Astrocyte (in vitro differentiated cells and primary cell): ENCODE measurements around the gene USF3. TPM values are rescaled to one million over a fixed set of nuclear protein-coding genes. Genes with fewer than 3 reads are reported as not detected.
A peak's percentile ranks its signal among the peaks of the same experiment; 100 is the strongest.

ENCODE experiments used
- DNase-seq: peaks from one replicate; pipeline ENCODE4 v3.0.0-alpha.2; 2010; ENCODE audit warnings: low read depth
- FAIRE-seq: peaks from 2 replicates; lab custom pipeline; 2011; peaks lifted over from hg19 to GRCh38; lab: Jason Lieb, UNC
- H2AFZ ChIP-seq: 2 replicates; pipeline ENCODE4 v1.6.0; 2012; ENCODE audit warnings: low read depth, low read length, inconsistent platforms
- H3K27ac ChIP-seq: 2 replicates; pipeline ENCODE4 v1.5.1; 2011; ENCODE audit warnings: low read depth, low read length, inconsistent platforms
- H3K27me3 ChIP-seq: 2 replicates; pipeline ENCODE4 v1.6.0; 2011; ENCODE audit warnings: low read length, inconsistent platforms; ENCODE audit not compliant: insufficient read depth
- H3K36me3 ChIP-seq: 2 replicates; pipeline ENCODE4 v1.5.1; 2011; ENCODE audit warnings: low read length, inconsistent platforms; ENCODE audit not compliant: insufficient read depth
- H3K4me1 ChIP-seq: 2 replicates; pipeline ENCODE4 v1.5.1; 2011; ENCODE audit warnings: low read length, inconsistent platforms; ENCODE audit not compliant: insufficient read depth
- H3K4me2 ChIP-seq: 2 replicates; pipeline ENCODE4 v1.6.0; 2012; ENCODE audit warnings: low read length, inconsistent platforms
- H3K4me3 ChIP-seq: 2 replicates; pipeline ENCODE4 v1.5.1; 2011; ENCODE audit warnings: low read depth, mild to moderate bottlenecking, low read length, inconsistent platforms; ENCODE audit not compliant: insufficient read depth
- H3K79me2 ChIP-seq: 2 replicates; pipeline ENCODE4 v1.6.0; 2012; ENCODE audit warnings: mild to moderate bottlenecking, low read length, inconsistent platforms; ENCODE audit not compliant: insufficient read depth
- H3K9ac ChIP-seq: 2 replicates; pipeline ENCODE4 v1.6.0; 2012; ENCODE audit warnings: mild to moderate bottlenecking, low read length, inconsistent platforms
- H3K9me3 ChIP-seq: 2 replicates; pipeline ENCODE4 v1.5.1; 2012; ENCODE audit warnings: low read depth, mild to moderate bottlenecking, low read length, inconsistent platforms; ENCODE audit not compliant: insufficient read depth
- H4K20me1 ChIP-seq: 2 replicates; pipeline ENCODE4 v1.6.0; 2012; ENCODE audit warnings: low read length, inconsistent platforms; ENCODE audit not compliant: insufficient read depth
- H3K27ac Mint-ChIP-seq: one replicate; pipeline ENCODE4 v1.8.0; 2021; ENCODE audit warnings: mild to moderate bottlenecking, mixed read lengths; ENCODE audit not compliant: unreplicated experiment
- H3K27me3 Mint-ChIP-seq: one replicate; pipeline ENCODE4 v1.8.0; 2021; ENCODE audit warnings: low read depth, mixed read lengths; ENCODE audit not compliant: unreplicated experiment
- H3K36me3 Mint-ChIP-seq: one replicate; pipeline ENCODE4 v1.8.0; 2021; ENCODE audit warnings: low read depth, mixed read lengths; ENCODE audit not compliant: unreplicated experiment
- H3K4me1 Mint-ChIP-seq: one replicate; pipeline ENCODE4 v1.8.0; 2021; ENCODE audit warnings: low read depth, mixed read lengths; ENCODE audit not compliant: unreplicated experiment
- H3K4me3 Mint-ChIP-seq: one replicate; pipeline ENCODE4 v1.8.0; 2021; ENCODE audit warnings: mild to moderate bottlenecking, moderate library complexity, mixed read lengths; ENCODE audit not compliant: unreplicated experiment
- H3K9me3 Mint-ChIP-seq: one replicate; pipeline ENCODE4 v1.8.0; 2021; ENCODE audit warnings: mild to moderate bottlenecking, mixed read lengths; ENCODE audit not compliant: unreplicated experiment
- EZH2 ChIP-seq: IDR thresholded peaks from 2 replicates; pipeline ENCODE4 v1.6.1; 2012; ENCODE audit warnings: mild to moderate bottlenecking, low read length, inconsistent platforms; ENCODE audit not compliant: insufficient read depth
- total RNA-seq: library from RNA; stranded (reverse); gene quantifications from 2 replicates; pipeline ENCODE4 v1.2.1, GENCODE V29; 2021
- TF ChIP-seq, protein P1 (sequence below): IDR thresholded peaks from 2 replicates; pipeline ENCODE4 v1.5.1; 2011; ENCODE audit warnings: low read depth, mild to moderate bottlenecking, inconsistent platforms, low read length, moderate library complexity; ENCODE audit not compliant: insufficient read depth

USF3 gene
- total RNA-seq, 1 donor from 2014 or later: 11.8 TPM

DNA sequence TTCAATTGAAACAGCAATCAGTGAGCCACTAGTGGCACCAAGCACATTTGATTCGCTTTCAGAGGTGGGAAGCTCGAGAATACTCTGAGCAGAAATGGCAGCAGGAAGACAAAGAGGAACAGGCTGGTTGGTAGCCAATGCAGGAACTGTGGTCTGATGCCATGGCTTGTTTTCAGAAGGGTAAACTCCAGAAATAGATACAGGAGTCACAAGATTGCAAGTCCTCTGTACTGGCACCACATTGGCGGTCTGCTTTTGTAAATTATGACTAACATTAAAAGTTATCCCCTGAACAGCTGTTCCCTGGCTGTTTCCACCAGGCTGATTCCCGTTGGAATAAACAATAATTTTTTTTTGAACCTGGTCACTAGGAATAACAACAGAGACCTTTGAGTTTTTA is 35.5 kb downstream of the USF3 start:
- Histone ChIP-seq H4K20me1 (no peaks in the 10 kb centered on the region), H3K4me3 (no peak overlapping the region), H2AFZ (no peak overlapping the region), H3K9me3 (no peaks in the 10 kb centered on the region), H3K4me2 (no peak overlapping the region), H3K4me1 (no peaks in the 10 kb centered on the region), H3K27ac (no peak overlapping the region), H3K36me3 (peaks cover 16% of the 10 kb centered on the region), H3K79me2 (no peaks in the 10 kb centered on the region), H3K27me3 (no peaks in the 10 kb centered on the region), H3K9ac (no peak overlapping the region)
- peak; percentile 50 for DNase-seq
- TF ChIP-seq EZH2: no peak
- TF ChIP-seq, protein P1, sequence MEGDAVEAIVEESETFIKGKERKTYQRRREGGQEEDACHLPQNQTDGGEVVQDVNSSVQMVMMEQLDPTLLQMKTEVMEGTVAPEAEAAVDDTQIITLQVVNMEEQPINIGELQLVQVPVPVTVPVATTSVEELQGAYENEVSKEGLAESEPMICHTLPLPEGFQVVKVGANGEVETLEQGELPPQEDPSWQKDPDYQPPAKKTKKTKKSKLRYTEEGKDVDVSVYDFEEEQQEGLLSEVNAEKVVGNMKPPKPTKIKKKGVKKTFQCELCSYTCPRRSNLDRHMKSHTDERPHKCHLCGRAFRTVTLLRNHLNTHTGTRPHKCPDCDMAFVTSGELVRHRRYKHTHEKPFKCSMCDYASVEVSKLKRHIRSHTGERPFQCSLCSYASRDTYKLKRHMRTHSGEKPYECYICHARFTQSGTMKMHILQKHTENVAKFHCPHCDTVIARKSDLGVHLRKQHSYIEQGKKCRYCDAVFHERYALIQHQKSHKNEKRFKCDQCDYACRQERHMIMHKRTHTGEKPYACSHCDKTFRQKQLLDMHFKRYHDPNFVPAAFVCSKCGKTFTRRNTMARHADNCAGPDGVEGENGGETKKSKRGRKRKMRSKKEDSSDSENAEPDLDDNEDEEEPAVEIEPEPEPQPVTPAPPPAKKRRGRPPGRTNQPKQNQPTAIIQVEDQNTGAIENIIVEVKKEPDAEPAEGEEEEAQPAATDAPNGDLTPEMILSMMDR: no peak
- no peak overlapping the region for H3K27ac Mint-ChIP-seq
- H3K27me3 Mint-ChIP-seq: no peaks in the 10 kb centered on the region
- FAIRE-seq: no peak
- H3K4me3 Mint-ChIP-seq: no peak overlapping the region
- no peaks in the 10 kb centered on the region for H3K4me1 Mint-ChIP-seq
- H3K9me3 Mint-ChIP-seq: peaks cover 5% of the 10 kb centered on the region
- H3K36me3 Mint-ChIP-seq: peaks cover 37% of the 10 kb centered on the region

DNA sequence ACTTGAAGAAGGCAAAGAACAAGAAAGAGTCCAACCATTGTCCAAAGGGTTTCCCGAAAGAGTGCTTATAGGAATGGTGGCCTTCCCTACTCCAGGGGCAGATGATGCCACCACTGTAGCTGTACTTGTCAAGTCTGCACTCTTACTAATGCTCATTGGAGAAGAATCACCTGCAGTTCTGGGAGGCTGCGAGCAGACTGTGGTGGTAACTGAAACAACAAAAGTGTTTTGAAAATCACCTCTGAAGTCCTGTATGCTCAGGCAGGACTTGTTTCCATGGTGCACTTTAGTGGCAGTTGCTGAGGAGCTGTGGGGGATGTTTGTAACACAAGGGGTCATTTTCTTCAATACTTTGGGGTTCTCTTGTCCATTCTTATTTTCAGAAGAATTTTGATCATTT is 36.0 kb downstream of the USF3 start:
- H3K27ac ChIP-seq: no peak overlapping the region
- no peak overlapping the region for H3K4me3 ChIP-seq
- H2AFZ ChIP-seq: no peak overlapping the region
- Mint-ChIP-seq H3K4me1 (no peaks in the 10 kb centered on the region), H3K27ac (no peak overlapping the region), H3K9me3 (peaks cover 7% of the 10 kb centered on the region), H3K36me3 (peaks cover 38% of the 10 kb centered on the region), H3K27me3 (no peaks in the 10 kb centered on the region), H3K4me3 (no peak overlapping the region)
- no peak overlapping the region for H3K9ac ChIP-seq
- no peaks in the 10 kb centered on the region for H3K9me3 ChIP-seq
- FAIRE-seq (no peak), DNase-seq (no peak)
- no peaks in the 10 kb centered on the region for H3K4me1 ChIP-seq
- H3K27me3 ChIP-seq: no peaks in the 10 kb centered on the region
- no peak for TF ChIP-seq EZH2
- TF ChIP-seq, protein P1: no peak
- no peak overlapping the region for H3K4me2 ChIP-seq
- peaks cover 19% of the 10 kb centered on the region for H3K36me3 ChIP-seq
- no peaks in the 10 kb centered on the region for H4K20me1 ChIP-seq
- H3K79me2 ChIP-seq: no peaks in the 10 kb centered on the region

DNA sequence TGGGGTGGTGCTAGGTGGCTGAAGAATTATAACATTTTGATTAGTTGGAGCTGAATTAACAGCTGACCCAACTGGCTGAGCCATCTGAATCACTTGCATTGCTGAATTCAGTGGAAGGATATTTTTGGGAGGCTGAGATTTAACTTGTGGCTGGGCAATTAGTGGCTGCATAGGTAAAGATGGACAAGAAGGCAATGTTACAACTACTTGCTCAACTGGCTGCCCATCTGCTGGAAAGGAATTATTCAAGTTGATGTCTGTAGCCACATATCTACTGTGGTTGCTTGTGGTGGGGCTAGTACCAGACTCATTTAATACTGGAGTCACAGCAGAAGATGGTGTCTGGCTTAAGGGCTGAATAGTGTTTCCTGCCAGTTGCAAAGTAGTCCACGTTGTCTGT is 36.4 kb downstream of the USF3 start:
- no peak overlapping the region for H3K27ac ChIP-seq
- TF ChIP-seq, protein P1: no peak
- TF ChIP-seq EZH2: no peak
- H3K27me3 Mint-ChIP-seq: no peaks in the 10 kb centered on the region
- no peaks in the 10 kb centered on the region for H4K20me1 ChIP-seq
- H3K27me3 ChIP-seq: no peaks in the 10 kb centered on the region
- no peaks in the 10 kb centered on the region for H3K4me1 Mint-ChIP-seq
- H2AFZ ChIP-seq: no peak overlapping the region
- H3K36me3 ChIP-seq: peaks cover 23% of the 10 kb centered on the region
- no peak for DNase-seq
- peaks cover 7% of the 10 kb centered on the region for H3K9me3 Mint-ChIP-seq
- H3K79me2 ChIP-seq: no peaks in the 10 kb centered on the region
- H3K36me3 Mint-ChIP-seq: peaks cover 38% of the 10 kb centered on the region
- no peak overlapping the region for H3K27ac Mint-ChIP-seq
- no peaks in the 10 kb centered on the region for H3K9me3 ChIP-seq
- H3K4me2 ChIP-seq: no peak overlapping the region
- H3K9ac ChIP-seq: no peak overlapping the region
- no peak overlapping the region for H3K4me3 Mint-ChIP-seq
- H3K4me3 ChIP-seq: no peak overlapping the region
- no peaks in the 10 kb centered on the region for H3K4me1 ChIP-seq
- FAIRE-seq: no peak
